HEK293 (cell line): ENCODE results near the gene CFAP20.

Experiments
- CTCF ChIP-seq: fragments of 450-650 bp; formaldehyde crosslinking; IDR thresholded peaks from 2 replicates; pipeline ENCODE4 v1.5.1; 2016; ENCODE audit warnings: missing biosample characterization, missing genetic modification characterization
- GLI2 ChIP-seq: fragments of 450-650 bp; formaldehyde crosslinking; IDR thresholded peaks from 2 replicates; pipeline ENCODE4; 2017; ENCODE audit warnings: missing biosample characterization, missing genetic modification characterization, low read depth, borderline replicate concordance
- KLF16 ChIP-seq: fragments of 450-650 bp; formaldehyde crosslinking; IDR thresholded peaks from 2 replicates; pipeline ENCODE4 v1.5.1; 2017; ENCODE audit warnings: missing biosample characterization, missing genetic modification characterization
- MYNN ChIP-seq: fragments of 450-650 bp; formaldehyde crosslinking; IDR thresholded peaks from 2 replicates; pipeline ENCODE4 v1.5.1; 2016; ENCODE audit warnings: missing biosample characterization, missing genetic modification characterization, borderline replicate concordance
- TCF7L2 ChIP-seq: IDR thresholded peaks from 2 replicates; pipeline ENCODE4 v1.6.1; 2011; ENCODE audit warnings: low read depth, mild to moderate bottlenecking, inconsistent platforms, low read length, moderate library complexity, borderline replicate concordance
- WT1 ChIP-seq: fragments of 450-650 bp; formaldehyde crosslinking; IDR thresholded peaks from 2 replicates; pipeline ENCODE4 v1.5.1; 2016; ENCODE audit warnings: missing biosample characterization, missing genetic modification characterization
- ZFP3 ChIP-seq: fragments of 450-650 bp; formaldehyde crosslinking; IDR thresholded peaks from 2 replicates; pipeline ENCODE4 v1.5.1; 2016; ENCODE audit warnings: low read depth, missing biosample characterization, missing genetic modification characterization
- ZFP37 ChIP-seq: fragments of 450-650 bp; formaldehyde crosslinking; IDR thresholded peaks from 2 replicates; pipeline ENCODE4 v1.5.1; 2016; ENCODE audit warnings: missing biosample characterization, missing genetic modification characterization
- ZNF169 ChIP-seq: fragments of 450-650 bp; formaldehyde crosslinking; IDR thresholded peaks from 2 replicates; pipeline ENCODE4 v1.5.1; 2016; ENCODE audit warnings: missing biosample characterization, missing genetic modification characterization
- ZNF629 ChIP-seq: fragments of 450-650 bp; formaldehyde crosslinking; IDR thresholded peaks from 2 replicates; pipeline ENCODE4 v1.5.1; 2017; ENCODE audit warnings: missing biosample characterization, missing genetic modification characterization
- TF ChIP-seq, protein P1 (sequence below): fragments of 450-650 bp; formaldehyde crosslinking; IDR thresholded peaks from 2 replicates; pipeline ENCODE4 v1.5.1; 2016; ENCODE audit warnings: missing biosample characterization, missing genetic modification characterization, low read depth

DNA sequence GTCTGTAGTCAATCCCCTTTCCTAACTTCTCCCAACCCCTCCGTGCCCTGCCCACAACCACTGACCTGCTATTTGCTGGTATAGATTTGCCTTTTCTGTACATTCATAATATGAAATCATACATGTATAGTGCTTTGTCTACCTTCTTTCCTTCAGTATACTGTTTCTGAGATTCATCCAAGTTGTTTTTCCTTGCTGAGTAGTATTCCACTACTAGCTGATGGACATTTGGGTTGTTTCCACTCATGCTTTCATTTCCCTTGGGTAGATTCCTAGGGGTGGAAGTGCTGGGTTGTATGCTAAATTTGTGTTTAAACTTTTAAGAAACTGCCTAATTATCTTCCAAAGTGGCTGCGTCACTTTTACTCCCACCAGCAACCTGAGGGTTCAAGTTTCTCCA lies 41.0 kb upstream of the CFAP20 start:
- TF ChIP-seq ZFP3 = no peak
- no peak for TF ChIP-seq ZNF629 (tag by site-specific recombination)
- TF ChIP-seq CTCF (tag by site-specific recombination) = no peak
- TF ChIP-seq GLI2 (tag by site-specific recombination) = no peak
- no peak for TF ChIP-seq MYNN
- no peak for TF ChIP-seq TCF7L2
- TF ChIP-seq, protein P1, sequence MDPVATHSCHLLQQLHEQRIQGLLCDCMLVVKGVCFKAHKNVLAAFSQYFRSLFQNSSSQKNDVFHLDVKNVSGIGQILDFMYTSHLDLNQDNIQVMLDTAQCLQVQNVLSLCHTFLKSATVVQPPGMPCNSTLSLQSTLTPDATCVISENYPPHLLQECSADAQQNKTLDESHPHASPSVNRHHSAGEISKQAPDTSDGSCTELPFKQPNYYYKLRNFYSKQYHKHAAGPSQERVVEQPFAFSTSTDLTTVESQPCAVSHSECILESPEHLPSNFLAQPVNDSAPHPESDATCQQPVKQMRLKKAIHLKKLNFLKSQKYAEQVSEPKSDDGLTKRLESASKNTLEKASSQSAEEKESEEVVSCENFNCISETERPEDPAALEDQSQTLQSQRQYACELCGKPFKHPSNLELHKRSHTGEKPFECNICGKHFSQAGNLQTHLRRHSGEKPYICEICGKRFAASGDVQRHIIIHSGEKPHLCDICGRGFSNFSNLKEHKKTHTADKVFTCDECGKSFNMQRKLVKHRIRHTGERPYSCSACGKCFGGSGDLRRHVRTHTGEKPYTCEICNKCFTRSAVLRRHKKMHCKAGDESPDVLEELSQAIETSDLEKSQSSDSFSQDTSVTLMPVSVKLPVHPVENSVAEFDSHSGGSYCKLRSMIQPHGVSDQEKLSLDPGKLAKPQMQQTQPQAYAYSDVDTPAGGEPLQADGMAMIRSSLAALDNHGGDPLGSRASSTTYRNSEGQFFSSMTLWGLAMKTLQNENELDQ (tag by site-specific recombination) = no peak
- no peak for TF ChIP-seq WT1
- TF ChIP-seq ZNF169 = no peak
- TF ChIP-seq ZFP37 = no peak
- TF ChIP-seq KLF16 (tag by site-specific recombination) = no peak
